ENCODE results near the gene MINPP1. TPM values are rescaled to one million over a fixed set of nuclear protein-coding genes. Genes with fewer than 3 reads are reported as not detected.

Gene MINPP1
- total RNA-seq, 1 donor from 2014 or later: 12.5 TPM

GRCh38 chr10:87518937-87519336, 14.2 kb downstream of the MINPP1 start:
- Histone ChIP-seq H3K9me3 (no peaks in the 10 kb centered on the region), H3K4me1 (no peaks in the 10 kb centered on the region), H3K27ac (no peak overlapping the region), H3K27me3 (no peaks in the 10 kb centered on the region), H3K4me3 (no peak overlapping the region), H3K36me3 (peaks cover 0 to 33% of the 10 kb centered on the region in 2 donors)
- no peak for DNase-seq (ENCODE audit: extremely low spot score in 2 of 2)
- TF ChIP-seq, protein P1, sequence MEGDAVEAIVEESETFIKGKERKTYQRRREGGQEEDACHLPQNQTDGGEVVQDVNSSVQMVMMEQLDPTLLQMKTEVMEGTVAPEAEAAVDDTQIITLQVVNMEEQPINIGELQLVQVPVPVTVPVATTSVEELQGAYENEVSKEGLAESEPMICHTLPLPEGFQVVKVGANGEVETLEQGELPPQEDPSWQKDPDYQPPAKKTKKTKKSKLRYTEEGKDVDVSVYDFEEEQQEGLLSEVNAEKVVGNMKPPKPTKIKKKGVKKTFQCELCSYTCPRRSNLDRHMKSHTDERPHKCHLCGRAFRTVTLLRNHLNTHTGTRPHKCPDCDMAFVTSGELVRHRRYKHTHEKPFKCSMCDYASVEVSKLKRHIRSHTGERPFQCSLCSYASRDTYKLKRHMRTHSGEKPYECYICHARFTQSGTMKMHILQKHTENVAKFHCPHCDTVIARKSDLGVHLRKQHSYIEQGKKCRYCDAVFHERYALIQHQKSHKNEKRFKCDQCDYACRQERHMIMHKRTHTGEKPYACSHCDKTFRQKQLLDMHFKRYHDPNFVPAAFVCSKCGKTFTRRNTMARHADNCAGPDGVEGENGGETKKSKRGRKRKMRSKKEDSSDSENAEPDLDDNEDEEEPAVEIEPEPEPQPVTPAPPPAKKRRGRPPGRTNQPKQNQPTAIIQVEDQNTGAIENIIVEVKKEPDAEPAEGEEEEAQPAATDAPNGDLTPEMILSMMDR (IDR thresholded peaks at IDR 0.05): no peak
- TF ChIP-seq POLR2AphosphoS5 (IDR thresholded peaks at IDR 0.05; ENCODE audit: insufficient read depth in 1 of 2, low read depth in 1 of 2) (no peak), POLR2A (IDR thresholded peaks at IDR 0.05) (no peak)
- intact Hi-C loops (cut with DNase I): no loop called here

DNA sequence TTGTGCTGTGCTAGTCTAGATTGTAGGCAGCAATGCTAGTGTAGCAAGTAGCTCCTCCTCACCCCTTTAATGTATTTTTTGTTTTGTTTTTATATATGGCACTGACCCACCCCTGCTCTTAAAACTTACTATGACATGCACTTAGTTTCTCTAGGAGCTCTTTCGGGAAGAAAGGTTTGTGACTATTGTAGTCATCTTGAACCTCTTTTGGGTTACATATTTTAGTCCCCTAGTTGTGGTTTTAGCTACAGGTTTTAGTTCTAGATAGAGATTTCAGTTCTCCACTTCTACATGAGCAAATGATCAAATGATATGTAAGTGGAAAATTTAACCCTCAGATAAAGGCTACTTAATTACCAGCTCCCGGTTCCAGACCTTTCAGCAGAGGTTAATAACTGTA, 14.9 kb downstream of the MINPP1 start:
- Histone ChIP-seq H3K4me1 (no peaks in the 10 kb centered on the region), H3K9me3 (no peaks in the 10 kb centered on the region), H3K4me3 (no peak overlapping the region), H3K36me3 (peaks cover 0 to 26% of the 10 kb centered on the region in 2 donors), H3K27ac (no peak overlapping the region), H3K27me3 (no peaks in the 10 kb centered on the region)
- TF ChIP-seq, protein P1 (IDR thresholded peaks at IDR 0.05): no peak
- TF ChIP-seq POLR2A (IDR thresholded peaks at IDR 0.05): no peak
- no peak for DNase-seq (ENCODE audit: extremely low spot score in 2 of 2)
- intact Hi-C loops (cut with DNase I): no loop called here

DNA sequence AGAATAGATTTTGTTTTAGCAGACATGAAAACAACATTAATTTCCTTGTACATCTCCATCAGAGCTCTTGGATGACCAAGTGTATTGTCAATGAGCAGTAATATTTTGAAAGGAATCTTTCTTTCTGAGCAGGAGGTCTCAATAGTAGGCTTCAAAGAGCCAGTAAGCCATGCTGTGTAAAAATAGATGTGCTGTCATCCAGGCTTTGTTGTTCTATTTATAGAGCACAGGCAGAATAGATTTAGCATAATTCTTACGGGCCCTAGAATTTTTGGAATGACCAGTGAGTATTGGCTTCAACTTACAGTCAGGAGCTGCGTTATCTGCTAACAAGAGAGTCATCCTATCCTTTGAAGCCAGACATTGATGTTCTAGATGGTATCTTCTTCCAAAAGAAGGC, 19.0 kb downstream of the MINPP1 start:
- Histone ChIP-seq H3K36me3 (peaks cover 0 to 5% of the 10 kb centered on the region in 2 donors), H3K4me1 (no peaks in the 10 kb centered on the region), H3K27me3 (no peaks in the 10 kb centered on the region), H3K27ac (no peak overlapping the region), H3K9me3 (no peaks in the 10 kb centered on the region), H3K4me3 (no peak overlapping the region)
- no peak for DNase-seq (ENCODE audit: extremely low spot score in 2 of 2)
- TF ChIP-seq POLR2AphosphoS5 (IDR thresholded peaks at IDR 0.05; ENCODE audit: insufficient read depth in 1 of 2, low read depth in 1 of 2): no peak
- no peak for TF ChIP-seq POLR2A (IDR thresholded peaks at IDR 0.05)
- TF ChIP-seq, protein P1 (IDR thresholded peaks at IDR 0.05): no peak
- intact Hi-C loops (cut with DNase I): no loop called here

GRCh38 chr10:87524296-87524695, 19.6 kb downstream of the MINPP1 start:
- Histone ChIP-seq H3K4me1 (no peaks in the 10 kb centered on the region), H3K36me3 (peaks cover 0 to 4% of the 10 kb centered on the region in 2 donors), H3K4me3 (no peak overlapping the region), H3K9me3 (no peaks in the 10 kb centered on the region), H3K27ac (no peak overlapping the region), H3K27me3 (no peaks in the 10 kb centered on the region)
- TF ChIP-seq POLR2A (IDR thresholded peaks at IDR 0.05): no peak
- no peak for TF ChIP-seq POLR2AphosphoS5 (IDR thresholded peaks at IDR 0.05; ENCODE audit: insufficient read depth in 1 of 2, low read depth in 1 of 2)
- TF ChIP-seq, protein P1 (IDR thresholded peaks at IDR 0.05): no peak
- no peak for DNase-seq (ENCODE audit: extremely low spot score in 2 of 2)
- intact Hi-C loops (cut with DNase I): no loop called here

GRCh38 chr10:87531908-87532622, 27.4 kb downstream of the MINPP1 start:
- Histone ChIP-seq H3K4me3 (no peak overlapping the region), H3K27me3 (no peaks in the 10 kb centered on the region), H3K9me3 (no peaks in the 10 kb centered on the region), H3K4me1 (no peaks in the 10 kb centered on the region), H3K36me3 (no peaks in the 10 kb centered on the region), H3K27ac (peak overlapping the region; percentile 62)
- intact Hi-C loops (cut with DNase I): loop anchor here (10.0 kb wide), 1 partner anchor 203 kb away; no protein-coding TSS in a partner anchor
- TF ChIP-seq, protein P1 (IDR thresholded peaks at IDR 0.05): no peak
- TF ChIP-seq POLR2AphosphoS5 (IDR thresholded peaks at IDR 0.05; ENCODE audit: insufficient read depth in 1 of 2, low read depth in 1 of 2) (peak in 1 of 2 donors; percentile 11), POLR2A (IDR thresholded peaks at IDR 0.05) (no peak)
- DNase-seq (ENCODE audit: extremely low spot score in 2 of 2): no peak

Measured in vagina (tissue), 2 donors.